Loucy (cell line): ENCODE results near the gene IVNS1ABP.

ENCODE experiments used
- CTCF ChIP-seq: fragments of 200-600 bp; sonication (generic); conservative IDR thresholded peaks from 2 replicates; pipeline ENCODE4 v1.5.1; 2014; ENCODE audit warnings: mild to moderate bottlenecking, antibody characterized with exemption, low read length
- EZH2phosphoT487 ChIP-seq: fragments of 200-600 bp; IDR thresholded peaks from 2 replicates; pipeline ENCODE4 v1.6.1; 2018; ENCODE audit warnings: antibody characterized with exemption, mild to moderate bottlenecking, moderate library complexity, borderline replicate concordance

GRCh38 chr1:185351734-185352466 lies 34.9 kb upstream of the IVNS1ABP start:
- TF ChIP-seq CTCF (no peak), EZH2phosphoT487 (no peak)
